Endothelial cell of umbilical vein (primary cell): ENCODE measurements around the gene RRP8. TPM values are rescaled to one million over a fixed set of nuclear protein-coding genes. Genes with fewer than 3 reads are reported as not detected.

ENCODE experiments used
- BruUV-seq: library from RNA; stranded (reverse); fragments of 400-500 nt; replicated peaks from 2 replicates; lab custom pipeline; 2021; lab: Mats Ljungman, UMichigan
- CTCF ChIA-PET: fragments of 300-600, 350-600 bp; sonication (Branson Sonifier 250); formaldehyde crosslinking; loops from one replicate; lab custom pipeline; 2021; ENCODE audit warnings: antibody characterized with exemption, inconsistent platforms; lab: Charles Lee
- POLR2A ChIA-PET: fragments of 300-600, 350-600 bp; sonication (Branson Sonifier 250); formaldehyde crosslinking; loops from one replicate; lab custom pipeline; 2021; ENCODE audit warnings: antibody characterized with exemption, inconsistent platforms; lab: Charles Lee
- DNase-seq: peaks from one replicate; pipeline ENCODE4 v3.0.0-alpha.2; 2011; ENCODE audit warnings: low read depth, low spot score
- FAIRE-seq: peaks from 2 replicates; lab custom pipeline; 2011; peaks lifted over from hg19 to GRCh38; lab: Jason Lieb, UNC
- H2AFZ ChIP-seq: 2 replicates; pipeline ENCODE4 v1.6.0; 2012; ENCODE audit warnings: low read depth, low read length, control low read depth, inconsistent platforms
- H3K27ac ChIP-seq: 2 replicates; pipeline ENCODE4 v1.5.1; 2011; ENCODE audit warnings: low read depth, mild to moderate bottlenecking, control low read depth, low read length, moderate library complexity; ENCODE audit not compliant: insufficient read depth
- H3K27me3 ChIP-seq, 2 experiments: 2 replicates each; pipeline versions ENCODE4 v1.6.0 to v1.6.1; 2011; ENCODE audit warnings: low read length in 2 of 2, mixed read lengths in 1 of 2; ENCODE audit not compliant: control insufficient read depth in 2 of 2, insufficient read depth in 2 of 2
- H3K36me3 ChIP-seq, 2 experiments: 2 replicates in 1 of 2; 3 replicates in 1 of 2; pipeline ENCODE4 v1.5.1; 2011; ENCODE audit warnings: low read length in 2 of 2, mild to moderate bottlenecking in 1 of 2, moderate library complexity in 1 of 2; ENCODE audit not compliant: control insufficient read depth in 2 of 2, insufficient read depth in 2 of 2; ENCODE audit errors: extremely low read depth in 1 of 2
- H3K4me1 ChIP-seq: 3 replicates; pipeline ENCODE4 v1.5.1; 2011; ENCODE audit warnings: mild to moderate bottlenecking, low read length; ENCODE audit not compliant: control insufficient read depth, insufficient read depth; ENCODE audit errors: extremely low read depth
- H3K4me2 ChIP-seq: 2 replicates; pipeline ENCODE4 v1.6.1; 2011; ENCODE audit warnings: low read length, control low read depth, mixed read lengths; ENCODE audit not compliant: insufficient read depth
- H3K4me3 ChIP-seq, 3 experiments: fragments of 200-600 bp in 1 of 3; sonication (generic), shearing (Covaris generic) in 1 of 3; replicated peaks in 1 of 3; 2 replicates each; pipeline ENCODE4 v1.5.1; 2011 to 2016; ENCODE audit warnings: control low read depth in 3 of 3, low read length in 3 of 3, mild to moderate bottlenecking in 2 of 3, inconsistent platforms in 1 of 3, low read depth in 1 of 3, moderate library complexity in 1 of 3; ENCODE audit not compliant: insufficient read depth in 1 of 3
- H3K79me2 ChIP-seq: 2 replicates; pipeline ENCODE4 v1.6.0; 2012; ENCODE audit warnings: low read length, inconsistent platforms; ENCODE audit not compliant: control insufficient read depth, insufficient read depth
- H3K9ac ChIP-seq: replicated peaks from 2 replicates; pipeline ENCODE3; 2011; ENCODE audit warnings: low read length, control low read depth; ENCODE audit not compliant: insufficient read depth; ENCODE audit errors: extremely low read depth
- H3K9me1 ChIP-seq: replicated peaks from 3 replicates; pipeline ENCODE4 v1.6.0; 2011; ENCODE audit warnings: mild to moderate bottlenecking, low read length; ENCODE audit not compliant: control insufficient read depth, insufficient read depth; ENCODE audit errors: extremely low read depth
- H3K9me3 ChIP-seq: replicated peaks from 2 replicates; pipeline ENCODE4 v1.5.1; 2012; ENCODE audit warnings: low read length, inconsistent platforms; ENCODE audit not compliant: control insufficient read depth, insufficient read depth
- H4K20me1 ChIP-seq: replicated peaks from 2 replicates; pipeline ENCODE3; 2011; ENCODE audit warnings: mild to moderate bottlenecking, low read length; ENCODE audit not compliant: control insufficient read depth, insufficient read depth; ENCODE audit errors: extremely low read depth
- CTCF ChIP-seq, 2 donors: IDR thresholded peaks; 1 replicate in 1 of 2; 2 replicates in 1 of 2; pipeline ENCODE4 v1.5.1; 2011; ENCODE audit warnings: low read length in 2 of 2, mild to moderate bottlenecking in 2 of 2, moderate library complexity in 2 of 2, control low read depth in 1 of 2, inconsistent platforms in 1 of 2, low read depth in 1 of 2; ENCODE audit not compliant: insufficient read depth in 1 of 2; ENCODE audit errors: extremely low read depth in 1 of 2
- EZH2 ChIP-seq: IDR thresholded peaks from 2 replicates; pipeline ENCODE4 v1.6.1; 2012; ENCODE audit warnings: borderline replicate concordance, low read depth, mild to moderate bottlenecking, moderate library complexity, low read length, inconsistent platforms; ENCODE audit not compliant: severe bottlenecking
- FOS ChIP-seq: IDR thresholded peaks from 2 replicates; pipeline ENCODE4 v1.6.1; 2011; ENCODE audit warnings: mild to moderate bottlenecking, low read length, moderate library complexity, borderline replicate concordance; ENCODE audit not compliant: insufficient read depth
- GATA2 ChIP-seq: IDR thresholded peaks from 2 replicates; pipeline ENCODE4 v1.7.0; 2011; ENCODE audit warnings: low read depth, mild to moderate bottlenecking, moderate library complexity, mixed read lengths, low read length; ENCODE audit not compliant: insufficient read length, insufficient read depth
- JUN ChIP-seq: IDR thresholded peaks from 2 replicates; pipeline ENCODE4 v1.6.1; 2011; ENCODE audit warnings: borderline replicate concordance, low read depth; ENCODE audit not compliant: insufficient read length, insufficient read depth
- MAX ChIP-seq: IDR thresholded peaks from 2 replicates; pipeline ENCODE4 v1.6.1; 2011; ENCODE audit not compliant: insufficient read depth, insufficient read length
- MYC ChIP-seq: IDR thresholded peaks from one replicate; pipeline ENCODE4 v1.6.1; 2011; ENCODE audit warnings: mild to moderate bottlenecking, low read depth, low read length
- POLR2A ChIP-seq: IDR thresholded peaks from 2 replicates; pipeline ENCODE4 v1.6.1; 2012; ENCODE audit warnings: low read depth, mild to moderate bottlenecking, control low read depth, low read length
- POLR2AphosphoS5 ChIP-seq: IDR thresholded peaks from 2 replicates; pipeline ENCODE4 v1.6.1; 2012; ENCODE audit warnings: low read depth, mild to moderate bottlenecking, control low read depth, low read length, moderate library complexity; ENCODE audit not compliant: insufficient read depth
- dilution Hi-C: fragments of 300-500 bp; cut with MboI; formaldehyde crosslinking; loops from one replicate; pipeline ENCODE4 v1.15.0; 2019; ENCODE audit warnings: low sequenced_read_pairs; ENCODE audit not compliant: extremely low pct_ligation_motif_present
- intact Hi-C: fragments of 100-400 bp; cut with micrococcal nuclease; formaldehyde crosslinking; loops from one replicate; pipeline ENCODE4 v1.10.0; 2022
- polyA plus RNA-seq, 4 experiments: library from polyadenylated mRNA; depleted of rRNA in 3 of 4; stranded (reverse) in 3 of 4; unstranded in 1 of 4; fragments of >200 nt; gene quantifications; 2 replicates each; pipeline versions ENCODE4 v1.2.1 to v1.2.3, GENCODE V29; 2011 to 2012; ENCODE audit warnings: missing spikeins in 1 of 4
- total RNA-seq: library from RNA; stranded (reverse); gene quantifications from 2 replicates; pipeline ENCODE4 v1.2.3, GENCODE V29; 2021

RRP8 gene
- total and polyA plus RNA-seq, 2 donors (not counting 3 experiments of a cell fraction or from before 2014, with no cell fraction given): 6.4 to 19.4 TPM

GRCh38 chr11:6617315-6617781 is 13.9 kb upstream of the RRP8 start:
- H2AFZ ChIP-seq: no peak overlapping the region
- no peaks in the 10 kb centered on the region for H3K27me3 ChIP-seq
- FAIRE-seq (no peak), DNase-seq (peak; percentile 36)
- POLR2A ChIA-PET: interaction anchor here (0.8 to 1.9 kb wide), 6 partner anchors 13 to 198 kb away, joined by 3 to 6 read pairs (median 4); partner anchors contain the start of genes APBB1, ILK and MRPL17
- TF ChIP-seq GATA2 (no peak), POLR2AphosphoS5 (peak; percentile 54)
- H3K79me2 ChIP-seq: peaks cover 7% of the 10 kb centered on the region
- no peaks in the 10 kb centered on the region for H3K9me3 ChIP-seq
- no TSS peak for BruUV-seq
- H3K4me2 ChIP-seq: peak overlapping the region; percentile 80
- dilution Hi-C loops (no loop called here), intact Hi-C loops (loop anchor here (5.0 kb wide), 1 partner anchor 140 kb away; no protein-coding TSS in a partner anchor)
- H3K36me3 ChIP-seq: peaks cover 8 to 14% of the 10 kb centered on the region in 2 experiments
- no peaks in the 10 kb centered on the region for H3K9me1 ChIP-seq
- no peaks in the 10 kb centered on the region for H4K20me1 ChIP-seq
- peak overlapping the region; percentile 68 for H3K27ac ChIP-seq
- CTCF ChIA-PET: interaction anchor here (0.7 to 7.6 kb wide), 16 partner anchors 9 to 239 kb away, joined by 3 to 79 read pairs (median 6); partner anchors contain the start of genes ILK, MRPL17 and RRP8
- H3K4me1 ChIP-seq: peaks cover 42% of the 10 kb centered on the region
- peak overlapping the region; percentile 30 for H3K9ac ChIP-seq
- H3K4me3 ChIP-seq: peak overlapping the region in 2 of 3 experiments; percentile 87 to 88

GRCh38 chr11:6616596-6617250 is 13.3 kb upstream of the RRP8 start:
- ChIA-PET CTCF (interaction anchor here (0.9 to 7.6 kb wide), 9 partner anchors 10 to 238 kb away, joined by 3 to 79 read pairs (median 22); partner anchors contain the start of genes ILK, MRPL17 and RRP8), POLR2A (interaction anchor here (1.2 kb wide), 2 partner anchors 67 to 79 kb away, joined by 3 to 4 read pairs; partner anchors contain the start of gene MRPL17)
- no peak for FAIRE-seq
- Histone ChIP-seq H3K79me2 (peaks cover 7% of the 10 kb centered on the region), H3K9me3 (no peaks in the 10 kb centered on the region), H2AFZ (no peak overlapping the region), H3K4me1 (peaks cover 43% of the 10 kb centered on the region), H3K9ac (no peak overlapping the region), H4K20me1 (no peaks in the 10 kb centered on the region), H3K27me3 (no peaks in the 10 kb centered on the region), H3K4me3 (no peak overlapping the region), H3K27ac (peak overlapping the region; percentile 68), H3K36me3 (peaks cover 8 to 14% of the 10 kb centered on the region in 2 experiments), H3K4me2 (no peak overlapping the region), H3K9me1 (no peaks in the 10 kb centered on the region)
- no peak for DNase-seq
- dilution Hi-C loops: no loop called here
- intact Hi-C loops: loop anchor here (5.0 kb wide), 1 partner anchor 141 kb away; no protein-coding TSS in a partner anchor
- no peak for TF ChIP-seq EZH2
- no peak for TF ChIP-seq GATA2
- TF ChIP-seq JUN: no peak
- no peak for TF ChIP-seq CTCF (IDR thresholded peaks at IDR 0.05; ENCODE audit: extremely low read depth in 1 of 2, insufficient read depth in 1 of 2, low read depth in 1 of 2, low read length in 2 of 2)
- no peak for TF ChIP-seq MAX
- no peak for TF ChIP-seq POLR2A
- no peak for TF ChIP-seq FOS
- no peak for TF ChIP-seq MYC
- TF ChIP-seq POLR2AphosphoS5: no peak
- BruUV-seq: no TSS peak
